Activated CD8-positive, alpha-beta memory T cell treated with anti-CD3 and anti-CD28 coated beads for 1 hour (primary cell): ENCODE results near the gene MIR17HG.
A peak's percentile ranks its signal among the peaks of the same experiment; 100 is the strongest.

ENCODE experiments used
- DNase-seq, 2 donors: peaks; one replicate each; pipeline ENCODE4 v3.0.0-alpha.2; 2020; ENCODE audit warnings: low read depth in 1 of 2; ENCODE audit errors: extremely low read depth in 1 of 2

The MIR17HG gene

DNA sequence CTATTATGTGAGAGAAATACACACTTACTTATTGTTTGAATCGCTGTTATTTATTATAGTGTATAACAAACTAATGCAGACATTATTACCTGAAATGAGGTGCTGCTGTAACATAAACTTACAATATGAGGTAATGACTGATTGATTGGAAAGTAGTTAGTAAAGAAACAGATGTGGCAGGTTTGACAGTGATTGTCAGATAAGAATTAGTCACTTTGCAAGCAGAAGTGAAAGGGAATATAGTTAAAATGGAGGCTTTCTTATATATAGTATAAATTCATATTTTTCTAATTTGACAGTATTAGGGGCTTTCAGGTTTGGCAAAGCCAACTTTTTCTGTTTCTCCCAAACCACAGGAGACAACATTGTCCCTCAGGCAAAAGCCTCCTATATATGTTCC, 20.6 kb downstream of the MIR17HG start:
- DNase-seq = no peak

DNA sequence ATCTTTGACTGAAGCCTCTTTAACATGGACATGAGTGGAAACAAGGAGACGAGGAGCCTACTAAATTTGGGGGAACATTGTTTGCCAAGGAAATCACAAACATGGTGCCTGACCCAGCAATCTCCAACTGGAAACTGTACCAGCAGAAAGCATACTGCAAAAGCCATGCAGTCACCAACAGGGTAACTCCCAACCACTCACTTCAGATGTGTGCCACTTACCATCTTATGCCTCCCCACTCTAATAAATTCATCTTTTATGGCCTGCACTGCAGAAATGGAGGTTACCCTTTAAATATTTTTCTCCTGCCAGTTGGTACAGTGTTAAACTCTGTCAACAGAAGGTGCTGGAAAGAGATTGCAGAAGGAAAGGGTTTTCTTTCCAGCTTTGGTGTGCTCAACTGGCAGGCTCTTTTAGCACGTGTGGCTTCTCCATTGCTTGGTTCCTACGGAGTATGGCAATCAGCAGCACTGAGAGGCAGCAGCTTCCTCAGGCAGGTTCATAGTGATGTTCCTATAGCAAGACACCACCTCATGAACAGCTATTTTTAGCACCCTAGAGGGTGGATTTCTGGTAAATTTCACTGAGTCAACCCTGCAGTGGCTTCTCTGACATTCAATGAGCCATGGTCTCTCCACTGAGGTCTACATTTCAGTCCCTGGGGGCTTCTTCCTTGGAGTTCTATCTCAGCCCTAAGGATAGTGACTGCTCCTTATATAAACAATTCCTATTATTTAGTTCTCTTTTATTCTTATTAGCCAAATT, 21.4 kb downstream of the MIR17HG start:
- no peak for DNase-seq

DNA sequence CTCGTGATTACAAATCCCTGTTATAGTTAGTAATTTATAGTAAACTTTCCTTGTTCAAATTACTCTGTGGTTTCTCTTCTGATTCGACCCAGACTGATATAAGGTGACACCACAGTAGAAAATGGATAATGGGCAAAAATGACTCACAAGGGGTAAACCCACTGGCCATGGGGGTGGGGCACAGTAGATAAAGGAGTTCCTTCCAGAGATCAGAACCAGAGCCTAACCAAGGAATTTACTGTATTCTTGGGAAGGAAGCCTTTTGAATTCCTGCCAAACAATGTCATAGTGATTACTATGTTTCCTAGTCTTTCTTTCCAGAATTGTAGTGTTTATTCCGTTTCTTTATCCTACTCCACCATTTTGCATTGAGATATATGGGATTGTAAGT, 21.9 kb downstream of the MIR17HG start:
- DNase-seq = no peak

DNA sequence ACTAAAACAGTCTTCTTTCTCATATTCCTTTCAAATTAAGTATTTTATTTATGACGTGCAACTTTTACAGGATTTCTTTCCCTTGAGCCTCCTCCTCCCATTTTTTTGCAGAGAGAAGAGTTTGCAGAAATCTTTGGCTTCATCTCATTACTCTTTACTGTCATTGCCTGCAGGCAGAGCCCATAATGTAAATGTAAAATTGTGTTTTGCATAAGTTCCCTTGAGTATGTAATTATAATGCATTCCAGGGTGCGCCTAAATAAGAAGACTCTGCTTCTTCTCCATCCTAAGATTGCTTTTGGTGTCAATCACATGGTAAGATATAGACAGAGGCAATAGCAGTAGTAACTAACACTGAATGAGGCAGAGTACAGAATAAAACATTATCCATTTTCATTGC, 23.0 kb downstream of the MIR17HG start:
- DNase-seq = no peak

DNA sequence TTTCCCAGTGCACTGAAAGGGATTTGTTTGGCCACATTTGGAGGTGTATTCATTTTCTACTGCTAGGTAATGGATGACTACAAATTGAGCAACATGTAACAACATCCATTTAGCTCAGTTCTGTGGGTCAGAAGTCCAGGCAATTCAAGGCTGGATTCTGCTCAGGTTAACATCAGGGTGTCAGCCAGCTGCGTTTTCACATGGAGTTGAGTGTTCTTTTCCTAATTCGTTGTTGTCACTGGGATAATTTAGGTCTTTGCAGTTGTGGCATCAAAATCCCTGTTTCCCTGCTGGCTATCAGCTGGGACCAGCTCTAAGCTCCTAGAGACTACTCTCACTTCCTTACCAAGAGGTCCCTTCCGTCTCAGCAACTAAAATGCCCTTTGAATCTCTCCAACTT, 25.4 kb downstream of the MIR17HG start:
- DNase-seq = no peak

GRCh38 chr13:91375116-91375729, 27.7 kb downstream of the MIR17HG start:
- DNase-seq = no peak

- no peak for DNase-seq
Measured at GRCh38 chr13:91381371-91381770, 33.9 kb downstream of the MIR17HG start.

- no peak for DNase-seq
Measured at GRCh38 chr13:91383836-91384235, 36.3 kb downstream of the MIR17HG start.

DNA sequence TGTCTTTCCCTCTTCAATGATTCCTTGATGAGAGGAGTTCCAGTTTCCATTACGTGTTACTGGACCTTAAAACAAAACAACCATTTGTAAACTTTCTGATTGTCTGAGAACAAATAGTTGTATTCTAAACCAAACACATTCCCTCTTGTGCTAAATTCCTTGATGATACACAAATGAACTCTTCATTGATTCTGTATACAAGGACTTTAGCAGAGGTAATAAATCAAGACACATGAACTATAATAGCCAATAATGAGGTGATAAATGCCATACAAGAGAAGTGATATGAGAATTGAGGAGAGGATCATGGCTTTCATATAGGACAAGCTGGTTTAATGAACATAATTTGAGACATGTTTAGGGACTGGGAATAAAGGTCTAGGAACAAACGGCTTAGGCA, 37.4 kb downstream of the MIR17HG start:
- no peak for DNase-seq

GRCh38 chr13:91389186-91389585, 41.7 kb downstream of the MIR17HG start:
- no peak for DNase-seq

- no peak for DNase-seq
Measured at GRCh38 chr13:91397595-91397994, 50.1 kb downstream of the MIR17HG start.

DNA sequence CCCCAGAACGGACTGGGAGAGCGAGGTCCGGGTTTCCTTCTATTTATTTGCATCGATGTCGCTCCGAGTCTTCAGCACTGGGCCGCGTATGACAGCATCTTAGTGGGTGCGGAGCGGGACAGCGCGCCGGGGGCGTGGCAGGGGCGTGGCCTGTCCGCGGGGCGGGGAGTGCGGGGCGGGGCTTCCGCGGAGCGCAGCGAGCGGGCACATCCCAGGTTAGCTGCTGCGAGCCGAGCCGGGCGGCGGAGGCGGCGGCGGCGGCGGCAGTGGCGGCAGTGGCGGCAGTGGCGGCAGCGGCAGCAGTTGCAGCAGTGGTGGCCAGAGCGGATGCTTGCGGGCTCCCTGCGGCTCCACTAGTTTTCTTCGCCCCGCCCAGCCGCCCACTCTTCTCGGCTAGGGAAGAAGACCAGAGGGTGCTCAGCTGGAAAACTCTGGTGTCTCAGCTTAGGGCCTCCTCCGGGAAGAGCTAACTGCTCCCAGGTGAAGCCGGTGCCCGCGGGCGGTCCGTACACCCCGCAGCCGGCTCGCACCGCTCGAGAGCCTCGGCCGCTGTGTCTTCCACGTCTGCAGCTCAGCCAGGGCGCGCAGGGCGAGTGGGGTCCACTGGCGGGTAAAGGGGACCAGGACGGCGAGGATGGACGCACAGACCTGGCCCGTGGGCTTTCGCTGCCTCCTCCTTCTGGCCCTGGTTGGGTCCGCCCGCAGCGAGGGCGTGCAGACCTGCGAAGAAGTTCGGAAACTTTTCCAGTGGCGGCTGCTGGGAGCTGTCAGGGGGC, 51.1 kb downstream of the MIR17HG start, which contains the start of gene GPC5:
TSS of gene GPC5 (plus strand) at position 209 of the 776 bp plus-strand sequence.
- peak; percentile 49 to 72 for DNase-seq

DNA sequence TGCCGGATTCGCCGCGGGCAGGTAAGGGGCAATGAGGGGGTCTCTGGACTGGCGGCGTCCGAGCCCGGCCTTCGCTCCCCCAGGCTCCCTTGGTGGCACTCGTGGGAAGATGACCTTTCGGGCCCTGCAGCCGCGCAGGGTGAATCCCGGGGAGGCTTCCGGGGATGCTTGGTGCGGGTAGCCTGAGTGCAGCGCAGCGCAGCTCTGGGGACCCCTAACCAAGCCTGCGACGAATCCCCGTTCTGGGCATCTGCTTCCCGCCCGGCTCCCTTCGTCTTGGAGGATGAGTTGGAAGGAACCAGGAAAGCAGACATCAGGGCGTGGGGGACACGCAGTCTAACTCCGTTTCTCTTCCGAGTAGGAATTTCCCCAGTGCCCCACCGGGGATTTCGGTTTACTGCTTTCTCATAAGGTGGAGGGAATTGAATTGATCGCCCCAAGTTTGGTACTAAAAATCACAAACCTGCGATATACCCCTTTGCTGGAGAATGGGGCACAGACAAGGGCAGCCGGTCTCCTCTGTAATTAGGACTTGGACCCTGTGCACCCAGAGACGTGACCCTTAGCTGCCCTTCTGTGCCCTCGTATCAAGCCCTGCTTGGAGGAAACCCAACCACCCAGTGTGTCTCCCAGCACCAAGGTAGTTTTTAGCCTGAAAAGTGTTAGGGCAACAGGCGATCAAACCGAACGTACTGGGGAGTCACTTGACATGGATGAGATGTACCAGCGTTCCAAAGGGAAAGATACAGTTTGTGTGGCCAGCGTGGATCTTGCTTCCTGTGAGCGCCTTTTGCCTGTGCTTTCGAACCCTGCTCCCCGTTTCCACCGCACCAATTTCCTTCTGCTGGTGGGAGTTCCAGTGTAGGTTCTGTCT, 51.9 kb downstream of the MIR17HG start:
- no peak for DNase-seq

DNA sequence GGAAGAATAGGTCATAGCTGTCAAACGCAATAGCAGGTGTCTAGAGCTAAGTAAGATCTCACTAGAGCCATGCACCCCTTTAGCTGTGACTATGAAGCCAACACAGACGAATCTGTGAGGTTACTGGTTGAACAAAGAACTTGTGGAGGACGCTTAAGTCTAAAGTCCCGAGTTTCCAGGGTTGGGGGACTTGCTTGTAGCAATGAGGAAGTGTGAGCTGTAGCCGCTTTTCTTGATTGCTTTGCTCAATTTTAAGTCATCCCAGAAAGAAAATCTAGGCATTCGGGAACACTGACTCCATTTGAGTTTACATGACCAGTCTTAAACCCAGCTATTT, 52.5 kb downstream of the MIR17HG start:
- DNase-seq = no peak

DNA sequence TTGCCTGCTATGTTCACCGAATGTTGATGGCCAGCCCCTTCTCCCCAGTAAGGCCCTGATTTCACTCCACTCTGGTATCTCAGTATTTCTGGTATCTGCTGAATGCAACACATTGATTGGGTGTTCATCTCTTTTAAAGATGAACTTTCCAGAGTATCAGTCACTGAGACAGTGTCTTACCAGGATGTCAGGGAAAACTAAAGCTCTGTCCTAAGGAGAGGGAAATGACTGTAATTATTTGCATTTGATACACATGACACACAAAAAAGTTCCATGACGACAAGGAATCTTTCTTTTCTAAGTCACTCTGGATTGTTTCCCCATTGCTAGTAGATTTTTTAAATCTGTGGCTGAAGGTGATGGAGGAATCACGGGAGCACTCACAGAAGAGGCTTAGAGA, 53.2 kb downstream of the MIR17HG start:
- no peak for DNase-seq

DNA sequence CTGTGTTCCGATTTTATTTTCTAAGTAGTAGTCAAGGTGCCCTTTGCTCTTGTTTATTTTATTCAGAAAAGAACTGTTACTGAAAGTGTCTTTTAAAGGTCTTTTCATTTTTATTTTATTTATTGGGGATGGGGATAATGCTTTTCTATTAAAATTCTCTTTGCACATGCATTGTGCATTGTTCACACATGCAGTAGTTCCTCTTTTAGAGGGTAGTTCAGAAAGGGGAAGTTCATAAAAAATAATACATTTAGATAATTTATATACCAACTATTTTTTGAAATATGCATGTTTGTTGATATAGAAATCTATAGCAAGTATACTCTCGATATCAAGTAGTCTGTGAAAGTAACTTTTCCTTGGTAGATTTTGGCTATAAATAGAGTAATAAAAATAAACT, 54.4 kb downstream of the MIR17HG start:
- no peak for DNase-seq
